GM06990 (cell line): ENCODE measurements around the gene LRRC8B.

Experiments used
- DNase-seq: peaks from one replicate; pipeline ENCODE4 v3.0.0-alpha.2; 2011; ENCODE audit not compliant: insufficient read length; ENCODE audit errors: extremely low read depth
- H3K27me3 ChIP-seq: replicated peaks from 2 replicates; pipeline ENCODE4 v1.6.0; 2011; ENCODE audit warnings: low read length; ENCODE audit not compliant: control insufficient read depth, insufficient read depth
- H3K36me3 ChIP-seq: 2 replicates; pipeline ENCODE4 v1.5.1; 2011; ENCODE audit warnings: low read length; ENCODE audit not compliant: control insufficient read depth, insufficient read depth
- H3K4me3 ChIP-seq: replicated peaks from 2 replicates; pipeline ENCODE4 v1.5.1; 2011; ENCODE audit warnings: low read depth, mild to moderate bottlenecking, control low read depth, low read length
- TF ChIP-seq, protein P1 (sequence below): IDR thresholded peaks from 2 replicates; pipeline ENCODE4 v1.5.1; 2011; ENCODE audit warnings: low read length, control low read depth, mild to moderate bottlenecking, inconsistent platforms; ENCODE audit not compliant: insufficient read depth, poor library complexity, severe bottlenecking

LRRC8B gene

DNA sequence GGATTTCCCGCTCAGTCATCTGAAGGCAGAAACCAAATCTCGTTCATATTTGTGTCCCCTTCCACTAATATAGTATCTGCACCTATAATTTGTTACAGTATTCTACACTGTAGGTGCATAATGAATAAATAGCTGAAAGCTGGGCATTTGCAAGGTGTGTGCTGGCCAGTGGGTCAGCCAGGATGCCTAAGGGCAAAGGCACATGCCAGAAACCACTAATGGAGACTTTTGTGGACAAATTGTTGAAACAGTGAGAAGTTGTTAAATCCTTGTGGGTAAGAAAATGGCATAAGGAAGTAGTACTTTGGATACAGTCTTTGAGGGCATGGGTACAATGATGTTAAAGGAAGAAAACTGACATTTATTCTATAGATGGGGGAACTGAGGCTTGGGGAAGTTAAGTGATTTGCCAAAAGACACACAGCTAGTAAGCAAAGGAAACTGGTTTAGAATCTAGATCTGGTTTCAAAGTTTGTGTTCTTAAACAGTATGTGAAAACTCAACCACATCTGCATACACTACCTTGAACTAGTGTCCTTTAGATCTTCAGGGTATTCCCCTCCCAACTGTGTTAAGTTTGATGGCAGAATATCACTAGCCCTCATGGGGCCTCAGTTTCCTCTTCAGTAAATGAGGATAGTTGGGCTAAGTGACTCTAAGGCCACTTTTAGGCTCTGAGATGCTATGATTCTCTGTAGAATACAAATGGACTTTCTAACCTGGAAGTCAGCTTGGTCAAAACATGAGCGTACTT is 81.8 kb downstream of the LRRC8B start:
- DNase-seq = no peak
- Histone ChIP-seq H3K4me3 (no peak overlapping the region), H3K36me3 (no peaks in the 10 kb centered on the region), H3K27me3 (no peaks in the 10 kb centered on the region)
- TF ChIP-seq, protein P1, sequence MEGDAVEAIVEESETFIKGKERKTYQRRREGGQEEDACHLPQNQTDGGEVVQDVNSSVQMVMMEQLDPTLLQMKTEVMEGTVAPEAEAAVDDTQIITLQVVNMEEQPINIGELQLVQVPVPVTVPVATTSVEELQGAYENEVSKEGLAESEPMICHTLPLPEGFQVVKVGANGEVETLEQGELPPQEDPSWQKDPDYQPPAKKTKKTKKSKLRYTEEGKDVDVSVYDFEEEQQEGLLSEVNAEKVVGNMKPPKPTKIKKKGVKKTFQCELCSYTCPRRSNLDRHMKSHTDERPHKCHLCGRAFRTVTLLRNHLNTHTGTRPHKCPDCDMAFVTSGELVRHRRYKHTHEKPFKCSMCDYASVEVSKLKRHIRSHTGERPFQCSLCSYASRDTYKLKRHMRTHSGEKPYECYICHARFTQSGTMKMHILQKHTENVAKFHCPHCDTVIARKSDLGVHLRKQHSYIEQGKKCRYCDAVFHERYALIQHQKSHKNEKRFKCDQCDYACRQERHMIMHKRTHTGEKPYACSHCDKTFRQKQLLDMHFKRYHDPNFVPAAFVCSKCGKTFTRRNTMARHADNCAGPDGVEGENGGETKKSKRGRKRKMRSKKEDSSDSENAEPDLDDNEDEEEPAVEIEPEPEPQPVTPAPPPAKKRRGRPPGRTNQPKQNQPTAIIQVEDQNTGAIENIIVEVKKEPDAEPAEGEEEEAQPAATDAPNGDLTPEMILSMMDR = no peak

DNA sequence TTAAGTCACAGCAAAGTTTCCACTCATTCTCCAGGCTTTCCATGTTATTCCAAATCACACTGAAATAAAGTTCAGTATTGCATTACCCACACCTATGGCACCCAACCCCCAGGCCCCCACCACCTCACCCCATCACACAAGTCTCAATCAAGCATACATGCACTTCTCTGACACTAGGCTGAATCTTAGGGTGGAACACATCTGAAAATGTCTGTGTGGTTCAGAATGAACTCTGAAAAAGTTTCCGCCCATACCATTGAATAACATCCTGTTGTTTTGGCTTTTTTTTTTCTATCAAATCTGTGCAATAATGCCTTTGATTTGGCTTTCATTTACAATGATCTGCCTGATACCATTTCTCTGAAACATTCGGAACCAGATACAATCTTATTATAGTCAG is 82.5 kb downstream of the LRRC8B start:
- DNase-seq = no peak
- Histone ChIP-seq H3K4me3 (no peak overlapping the region), H3K27me3 (no peaks in the 10 kb centered on the region), H3K36me3 (no peaks in the 10 kb centered on the region)
- TF ChIP-seq, protein P1 = no peak

GRCh38 chr1:89607586-89608318 is 83.1 kb downstream of the LRRC8B start:
- TF ChIP-seq, protein P1 = no peak
- Histone ChIP-seq H3K4me3 (no peak overlapping the region), H3K27me3 (no peaks in the 10 kb centered on the region), H3K36me3 (no peaks in the 10 kb centered on the region)
- no peak for DNase-seq

- no peaks in the 10 kb centered on the region for H3K27me3 ChIP-seq
- H3K4me3 ChIP-seq = no peak overlapping the region
- TF ChIP-seq, protein P1 = no peak
- DNase-seq = no peak
- no peaks in the 10 kb centered on the region for H3K36me3 ChIP-seq
Measured at GRCh38 chr1:89608319-89608983, 83.8 kb downstream of the LRRC8B start.

DNA sequence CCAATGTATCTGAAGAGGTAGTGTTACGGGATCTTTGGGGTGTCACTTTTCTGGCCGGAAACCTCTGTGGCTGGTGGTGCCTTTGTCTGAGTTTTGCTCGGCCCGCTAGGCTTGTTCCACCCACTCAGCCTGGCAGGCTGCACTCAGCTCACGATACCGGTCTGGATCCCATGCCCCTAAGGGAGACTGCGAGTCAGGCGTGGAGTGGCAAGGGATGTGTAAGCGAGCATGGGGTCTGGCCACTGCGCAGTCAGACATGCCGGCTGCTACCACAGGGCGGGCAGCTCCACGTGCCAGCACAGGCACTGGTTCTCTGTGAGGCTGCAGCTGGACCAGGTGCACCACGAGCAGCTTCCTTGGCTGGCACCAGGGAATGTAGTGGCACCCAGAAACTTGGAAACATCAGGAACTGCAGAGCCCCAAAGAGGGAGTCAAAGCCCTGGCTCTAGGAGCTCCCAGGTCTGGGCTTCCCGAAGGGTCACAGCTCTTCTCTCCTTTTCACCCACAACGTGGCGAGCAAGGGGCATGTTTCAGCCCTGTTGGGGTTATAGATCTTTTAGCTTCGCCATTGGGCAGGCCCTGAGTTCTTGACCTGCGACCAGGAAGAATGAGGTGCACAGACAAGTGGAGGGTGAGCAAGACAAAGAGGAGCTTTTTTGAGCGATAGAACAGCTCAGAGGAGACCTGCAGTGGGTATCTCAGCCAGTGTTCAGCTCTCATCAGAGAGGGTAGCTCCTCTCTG is 84.5 kb downstream of the LRRC8B start:
- TF ChIP-seq, protein P1 = no peak
- no peak for DNase-seq
- no peaks in the 10 kb centered on the region for H3K36me3 ChIP-seq
- H3K27me3 ChIP-seq = no peaks in the 10 kb centered on the region
- no peak overlapping the region for H3K4me3 ChIP-seq
